Fibroblast of lung (primary cell): ENCODE data around the gene KMT2E. TPM values are rescaled to one million over a fixed set of nuclear protein-coding genes. Genes with fewer than 3 reads are reported as not detected.

Experiments
- DNase-seq, 2 donors: peaks; one replicate each; pipeline versions ENCODE4 v3.0.0 to v3.0.0-alpha.2; 2010; ENCODE audit warnings: low read depth in 2 of 2
- H2AFZ ChIP-seq: 2 replicates; pipeline ENCODE4 v1.5.1; 2012; ENCODE audit warnings: low read length, control low read depth, inconsistent platforms
- H3K27ac ChIP-seq: 2 replicates; pipeline ENCODE4 v1.5.1; 2011; ENCODE audit warnings: low read length, control low read depth; ENCODE audit not compliant: insufficient read depth
- H3K27me3 ChIP-seq: 2 replicates; pipeline ENCODE4 v1.5.1; 2011; ENCODE audit warnings: mild to moderate bottlenecking, low read length; ENCODE audit not compliant: control insufficient read depth, insufficient read depth
- H3K36me3 ChIP-seq: 2 replicates; pipeline ENCODE4 v1.5.1; 2011; ENCODE audit warnings: low read length; ENCODE audit not compliant: control insufficient read depth, insufficient read depth
- H3K4me1 ChIP-seq: 2 replicates; pipeline ENCODE4 v1.5.1; 2011; ENCODE audit warnings: low read length; ENCODE audit not compliant: control insufficient read depth, insufficient read depth; ENCODE audit errors: extremely low read depth
- H3K4me2 ChIP-seq: 2 replicates; pipeline ENCODE4 v1.5.1; 2011; ENCODE audit warnings: low read length, control low read depth; ENCODE audit not compliant: insufficient read depth; ENCODE audit errors: extremely low read depth
- H3K4me3 ChIP-seq, 4 experiments: fragments of 200-600 bp in 1 of 4; sonication (generic) in 1 of 4; replicated peaks in 1 of 4; 2 replicates each; pipeline ENCODE4 v1.5.1; 2011 to 2016; ENCODE audit warnings: low read length in 4 of 4, low read depth in 3 of 4, mild to moderate bottlenecking in 3 of 4, control low read depth in 2 of 4, inconsistent platforms in 1 of 4, mixed read lengths in 1 of 4; ENCODE audit not compliant: insufficient read depth in 1 of 4; ENCODE audit errors: control extremely low read depth in 1 of 4
- H3K79me2 ChIP-seq: 2 replicates; pipeline ENCODE4 v1.5.1; 2012; ENCODE audit warnings: mild to moderate bottlenecking, low read length, inconsistent platforms; ENCODE audit not compliant: control insufficient read depth, insufficient read depth
- H3K9ac ChIP-seq: 2 replicates; pipeline ENCODE4 v1.5.1; 2011; ENCODE audit warnings: mild to moderate bottlenecking, low read length, control low read depth; ENCODE audit not compliant: insufficient read depth
- H3K9me3 ChIP-seq: 2 replicates; pipeline ENCODE4 v1.5.1; 2012; ENCODE audit warnings: low read depth, low read length; ENCODE audit not compliant: control insufficient read depth, insufficient read depth
- H4K20me1 ChIP-seq: 2 replicates; pipeline ENCODE4 v1.5.1; 2011; ENCODE audit warnings: low read length; ENCODE audit not compliant: control insufficient read depth, insufficient read depth; ENCODE audit errors: extremely low read depth
- CTCF ChIP-seq, 2 donors: IDR thresholded peaks in 1 of 2; conservative IDR thresholded peaks in 1 of 2; 1 replicate in 1 of 2; 2 replicates in 1 of 2; pipeline ENCODE4 v1.5.1; 2011 to 2012; ENCODE audit warnings: low read length in 2 of 2, control low read depth in 1 of 2, inconsistent platforms in 1 of 2, low read depth in 1 of 2, mild to moderate bottlenecking in 1 of 2
- EZH2 ChIP-seq: IDR thresholded peaks from 2 replicates; pipeline ENCODE4 v1.5.1; 2012; ENCODE audit warnings: low read length, control low read depth, mild to moderate bottlenecking; ENCODE audit errors: missing control alignments
- polyA plus RNA-seq, 2 donors: library from polyadenylated mRNA; depleted of rRNA in 1 of 2; stranded (reverse) in 1 of 2; unstranded in 1 of 2; fragments of >200 nt; gene quantifications; 2 replicates each; pipeline ENCODE4 v1.2.1, GENCODE V29; 2011 to 2012; ENCODE audit warnings: missing spikeins in 1 of 2
- total RNA-seq: library from RNA; depleted of rRNA; stranded (reverse); fragments of >200 nt; gene quantifications from 2 replicates; pipeline ENCODE4 v1.2.1, GENCODE V29; 2014

KMT2E gene
- total and polyA plus RNA-seq, 2 donors (not counting 1 experiment from before 2014, with no cell fraction given) = 7.5 to 95.0 TPM

- Histone ChIP-seq H3K4me1 (peaks cover 3% of the 10 kb centered on the region), H3K4me2 (peak overlapping the region; percentile 95), H3K27ac (no peak overlapping the region), H3K79me2 (peaks cover 86% of the 10 kb centered on the region), H3K27me3 (no peaks in the 10 kb centered on the region), H3K36me3 (no peaks in the 10 kb centered on the region), H2AFZ (no peak overlapping the region), H3K9me3 (no peaks in the 10 kb centered on the region), H3K4me3 (peak overlapping the region; percentile 71 to 100 (median 83)), H4K20me1 (peaks cover 3% of the 10 kb centered on the region), H3K9ac (peak overlapping the region; percentile 24)
- TF ChIP-seq EZH2 (no peak), CTCF (conservative IDR thresholded peaks at IDR 0.05 in 1 of 2, IDR thresholded peaks at IDR 0.05 in 1 of 2; ENCODE audit: low read depth in 1 of 2, low read length in 2 of 2) (no peak)
- DNase-seq = no peak
These were observed 2.2 kb downstream of the KMT2E start for GRCh38 chr7:105016068-105016708.

GRCh38 chr7:105016709-105017656, 3.0 kb downstream of the KMT2E start:
- peaks cover 6% of the 10 kb centered on the region for H3K4me1 ChIP-seq
- peak overlapping the region; percentile 71 to 100 (median 83) for H3K4me3 ChIP-seq
- H3K79me2 ChIP-seq = peaks cover 86% of the 10 kb centered on the region
- H3K9me3 ChIP-seq = no peaks in the 10 kb centered on the region
- no peak overlapping the region for H2AFZ ChIP-seq
- H3K9ac ChIP-seq = no peak overlapping the region
- no peaks in the 10 kb centered on the region for H3K36me3 ChIP-seq
- peak overlapping the region; percentile 17 for H3K27ac ChIP-seq
- TF ChIP-seq EZH2 (no peak), CTCF (conservative IDR thresholded peaks at IDR 0.05 in 1 of 2, IDR thresholded peaks at IDR 0.05 in 1 of 2; ENCODE audit: low read depth in 1 of 2, low read length in 2 of 2) (no peak)
- H3K27me3 ChIP-seq = no peaks in the 10 kb centered on the region
- peak overlapping the region; percentile 95 for H3K4me2 ChIP-seq
- DNase-seq = peak in 1 of 2 donors; percentile 76
- H4K20me1 ChIP-seq = peaks cover 3% of the 10 kb centered on the region

GRCh38 chr7:105017657-105018365, 3.8 kb downstream of the KMT2E start:
- no peak for DNase-seq
- TF ChIP-seq CTCF (conservative IDR thresholded peaks at IDR 0.05 in 1 of 2, IDR thresholded peaks at IDR 0.05 in 1 of 2; ENCODE audit: low read depth in 1 of 2, low read length in 2 of 2) (no peak), EZH2 (no peak)
- Histone ChIP-seq H3K36me3 (no peaks in the 10 kb centered on the region), H3K4me1 (peaks cover 6% of the 10 kb centered on the region), H3K4me2 (peak overlapping the region; percentile 95), H2AFZ (no peak overlapping the region), H3K4me3 (peak overlapping the region; percentile 71 to 100 (median 83)), H3K27ac (peak overlapping the region; percentile 26), H3K9ac (no peak overlapping the region), H3K27me3 (no peaks in the 10 kb centered on the region), H4K20me1 (peaks cover 3% of the 10 kb centered on the region), H3K9me3 (no peaks in the 10 kb centered on the region), H3K79me2 (peaks cover 90% of the 10 kb centered on the region)
